SH-SY5Y (cell line): ENCODE data around the gene PLEKHG4.

Experiments
- GATA2 ChIP-seq: IDR thresholded peaks from 2 replicates; pipeline ENCODE4 v1.6.1; 2011; ENCODE audit warnings: mild to moderate bottlenecking, low read depth, low read length
- GATA3 ChIP-seq: IDR thresholded peaks from 2 replicates; pipeline ENCODE4 v1.6.1; 2011; ENCODE audit warnings: low read depth, mild to moderate bottlenecking, low read length, moderate library complexity

Gene PLEKHG4

GRCh38 chr16:67284699-67285646 is 5.6 kb downstream of the PLEKHG4 start:
- TF ChIP-seq GATA3 (no peak), GATA2 (no peak)

- TF ChIP-seq GATA3: no peak
- TF ChIP-seq GATA2: no peak
Observed at GRCh38 chr16:67286441-67287235, 7.3 kb downstream of the PLEKHG4 start.

GRCh38 chr16:67287960-67288359 is 8.6 kb downstream of the PLEKHG4 start:
- no peak for TF ChIP-seq GATA3
- no peak for TF ChIP-seq GATA2

- TF ChIP-seq GATA3: no peak
- no peak for TF ChIP-seq GATA2
Observed at GRCh38 chr16:67291461-67291860, 12.1 kb downstream of the PLEKHG4 start.

- TF ChIP-seq GATA3: no peak
- no peak for TF ChIP-seq GATA2
Observed at GRCh38 chr16:67294171-67294757, 14.9 kb downstream of the PLEKHG4 start.

- TF ChIP-seq GATA2 (no peak), GATA3 (no peak)
Observed at GRCh38 chr16:67294938-67295361, 15.6 kb downstream of the PLEKHG4 start.

GRCh38 chr16:67296420-67296819 is 17.1 kb downstream of the PLEKHG4 start:
- TF ChIP-seq GATA3: no peak
- no peak for TF ChIP-seq GATA2

GRCh38 chr16:67298277-67298676 is 18.9 kb downstream of the PLEKHG4 start:
- TF ChIP-seq GATA2: no peak
- no peak for TF ChIP-seq GATA3

GRCh38 chr16:67299269-67299668 is 19.9 kb downstream of the PLEKHG4 start:
- no peak for TF ChIP-seq GATA2
- TF ChIP-seq GATA3: no peak

- TF ChIP-seq GATA2 (no peak), GATA3 (no peak)
Observed at GRCh38 chr16:67301080-67301782, 21.9 kb downstream of the PLEKHG4 start.

GRCh38 chr16:67302076-67302475 is 22.7 kb downstream of the PLEKHG4 start:
- TF ChIP-seq GATA2: no peak
- no peak for TF ChIP-seq GATA3

- TF ChIP-seq GATA2 (no peak), GATA3 (no peak)
Observed at GRCh38 chr16:67302970-67303369, 23.6 kb downstream of the PLEKHG4 start.

GRCh38 chr16:67304020-67304419 is 24.7 kb downstream of the PLEKHG4 start:
- no peak for TF ChIP-seq GATA3
- no peak for TF ChIP-seq GATA2
